Measurements from ENCODE around the gene ISLR. TPM values are rescaled to one million over a fixed set of nuclear protein-coding genes. Genes with fewer than 3 reads are reported as not detected.

ISLR gene
- total RNA-seq, 1 experiment from 2014 or later = 0.12 TPM

DNA sequence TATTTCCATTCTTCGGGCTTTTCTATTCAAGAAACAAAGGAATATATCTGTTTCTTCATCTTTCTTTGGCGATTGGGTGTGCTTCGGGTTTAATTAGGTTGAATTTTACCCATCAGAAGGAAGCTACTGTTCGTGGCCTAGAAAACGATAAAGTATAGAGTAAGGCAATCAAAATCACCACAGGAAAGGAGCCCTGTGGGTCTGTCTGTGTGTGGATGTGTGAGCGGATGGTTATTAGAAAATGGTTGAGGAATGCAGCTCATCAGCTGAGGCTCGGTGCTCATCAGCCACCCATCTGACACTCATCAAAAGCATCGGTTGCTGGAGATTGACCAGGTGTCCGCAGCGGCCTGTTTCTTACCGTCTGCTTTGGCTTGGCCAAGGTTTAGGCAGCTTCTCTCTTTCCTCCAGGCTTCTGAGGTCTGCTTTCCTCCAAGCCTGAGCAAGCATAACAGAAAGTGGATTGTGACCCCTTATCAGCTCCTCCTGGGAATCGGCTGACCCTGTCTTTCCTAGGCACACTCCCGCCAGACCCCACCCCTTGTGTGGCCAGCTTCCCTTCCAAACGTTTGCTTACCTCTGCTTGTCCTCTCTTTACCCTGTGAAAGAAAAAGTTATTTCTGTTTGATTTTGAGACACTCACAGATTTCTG, 17.6 kb upstream of the ISLR start:
- CTCF ChIA-PET = no interaction called here
- RAD21 ChIA-PET (ENCODE audit: low non-redundant PET in 1 of 2, low total read pairs in 2 of 2, uncharacterized antibody in 2 of 2, unreplicated experiment in 2 of 2) = no interaction called here
- ATAC-seq = no peak
- Histone ChIP-seq H3K4me3 (replicated peaks in 1 of 2; ENCODE audit: low read depth in 1 of 2, low read length in 2 of 2) (no peak overlapping the region), H3K36me3 (ENCODE audit: control insufficient read depth in 1 of 2, insufficient read depth in 2 of 2, low read length in 2 of 2) (no peaks in the 10 kb centered on the region), H3K4me1 (ENCODE audit: control insufficient read depth in 1 of 2, insufficient read depth in 2 of 2, low read length in 2 of 2) (no peaks in the 10 kb centered on the region), H3K4me2 (ENCODE audit: low read length) (no peak overlapping the region), H3K9ac (ENCODE audit: low read length) (no peak overlapping the region), H3K9me2 (ENCODE audit: insufficient read depth) (no peaks in the 10 kb centered on the region), H4K20me1 (ENCODE audit: insufficient read depth) (no peaks in the 10 kb centered on the region), H2AFZ (ENCODE audit: low read depth, low read length, poor library complexity, severe bottlenecking) (no peak overlapping the region), H3K27me3 (ENCODE audit: insufficient read depth, low read length) (no peaks in the 10 kb centered on the region), H3K9me3 (ENCODE audit: control insufficient read depth in 1 of 2, insufficient read depth in 1 of 2, low read depth in 1 of 2, low read length in 2 of 2) (no peaks in the 10 kb centered on the region), H3K27ac (ENCODE audit: low read depth, low read length) (no peak overlapping the region), H3K79me2 (ENCODE audit: insufficient read depth, low read length) (no peaks in the 10 kb centered on the region)
- POLR2A ChIA-PET = no interaction called here
- TF ChIP-seq SRF (IDR thresholded peaks at IDR 0.05; ENCODE audit: low read depth) = no peak
- no peak for TF ChIP-seq SP1 (IDR thresholded peaks at IDR 0.05; ENCODE audit: low read depth)
- no peak for TF ChIP-seq CBX3 (IDR thresholded peaks at IDR 0.05; ENCODE audit: low read depth)
- no peak for TF ChIP-seq TCF7L2 (IDR thresholded peaks at IDR 0.05; ENCODE audit: borderline replicate concordance, extremely low read depth, insufficient read depth, insufficient read length)
- TF ChIP-seq EGR1 (IDR thresholded peaks at IDR 0.05; ENCODE audit: low read depth) = no peak
- TF ChIP-seq FOSL1 (IDR thresholded peaks at IDR 0.05; ENCODE audit: low read depth) = no peak
- no peak for TF ChIP-seq POLR2AphosphoS5 (IDR thresholded peaks at IDR 0.05; ENCODE audit: low read depth, low read length)
- TF ChIP-seq ZNF274 (IDR thresholded peaks at IDR 0.05; ENCODE audit: low read depth, low read length) = no peak
- TF ChIP-seq POLR2A (IDR thresholded peaks at IDR 0.05; ENCODE audit: borderline replicate concordance, extremely low read depth, insufficient read depth, insufficient read length) = no peak
- TF ChIP-seq, protein P1, sequence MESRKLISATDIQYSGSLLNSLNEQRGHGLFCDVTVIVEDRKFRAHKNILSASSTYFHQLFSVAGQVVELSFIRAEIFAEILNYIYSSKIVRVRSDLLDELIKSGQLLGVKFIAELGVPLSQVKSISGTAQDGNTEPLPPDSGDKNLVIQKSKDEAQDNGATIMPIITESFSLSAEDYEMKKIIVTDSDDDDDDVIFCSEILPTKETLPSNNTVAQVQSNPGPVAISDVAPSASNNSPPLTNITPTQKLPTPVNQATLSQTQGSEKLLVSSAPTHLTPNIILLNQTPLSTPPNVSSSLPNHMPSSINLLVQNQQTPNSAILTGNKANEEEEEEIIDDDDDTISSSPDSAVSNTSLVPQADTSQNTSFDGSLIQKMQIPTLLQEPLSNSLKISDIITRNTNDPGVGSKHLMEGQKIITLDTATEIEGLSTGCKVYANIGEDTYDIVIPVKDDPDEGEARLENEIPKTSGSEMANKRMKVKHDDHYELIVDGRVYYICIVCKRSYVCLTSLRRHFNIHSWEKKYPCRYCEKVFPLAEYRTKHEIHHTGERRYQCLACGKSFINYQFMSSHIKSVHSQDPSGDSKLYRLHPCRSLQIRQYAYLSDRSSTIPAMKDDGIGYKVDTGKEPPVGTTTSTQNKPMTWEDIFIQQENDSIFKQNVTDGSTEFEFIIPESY (IDR thresholded peaks at IDR 0.05; ENCODE audit: extremely low read depth, insufficient replicate concordance, low read length) = no peak
- no peak for TF ChIP-seq JUND (IDR thresholded peaks at IDR 0.05)
- no peak for DNase-seq (ENCODE audit: low read depth, low spot score)
- intact Hi-C loops (cut with micrococcal nuclease) = no loop called here
- BruUV-seq (replicated peaks) = no TSS peak

All from HCT116 (cell line).